ENCODE data around the gene KCNQ1. TPM values are rescaled to one million over a fixed set of nuclear protein-coding genes. Genes with fewer than 3 reads are reported as not detected.

The KCNQ1 gene
- total and polyA plus RNA-seq, 2 of the 13 experiments (the other 11 are each of a cell fraction or from before 2014, with no cell fraction given) = 0.02 to 0.08 TPM

- H3K4me2 ChIP-seq (ENCODE audit: low read depth, low read length) = peak overlapping the region; percentile 63
- ATAC-seq (peak; percentile 82), DNase-seq (ENCODE audit: low spot score) (peak; percentile 85), FAIRE-seq (peak; percentile 40)
- no peak overlapping the region for H3K9ac ChIP-seq (ENCODE audit: insufficient read depth, low read depth, low read length)
- ChIA-PET CTCF (ENCODE audit: low intra/inter-chr PET ratio, low total read pairs) (interaction anchor here (0.7 to 3.8 kb wide), 9 partner anchors 104 to 488 kb away, joined by 3 to 148 read pairs (median 3); partner anchors contain the start of gene CDKN1C), POLR2A (interaction anchor here (1.1 to 3.3 kb wide), 7 partner anchors 30 to 360 kb away, joined by 3 to 27 read pairs (median 6); partner anchors contain the start of gene KCNQ1OT1)
- no peaks in the 10 kb centered on the region for H3K36me3 ChIP-seq (replicated peaks in 1 of 2; ENCODE audit: control insufficient read depth in 1 of 2, insufficient read depth in 2 of 2, low read length in 2 of 2)
- H3K4me1 ChIP-seq (ENCODE audit: insufficient read depth, low read length) = peaks cover 28% of the 10 kb centered on the region
- no TSS peak for BruUV-seq (replicated peaks)
- no peaks in the 10 kb centered on the region for H4K20me1 ChIP-seq (ENCODE audit: insufficient read depth, low read length)
- intact Hi-C loops (cut with micrococcal nuclease; ENCODE audit: unreplicated experiment) = loop anchor here (1.0 to 10.0 kb wide), 4 partner anchors 119 to 397 kb away; no protein-coding TSS in a partner anchor
- no peaks in the 10 kb centered on the region for H3K9me3 ChIP-seq (ENCODE audit: low read length)
- in situ Hi-C loops (cut with HindIII; ENCODE audit: extremely low pct_ligation_motif_present, low pct_unique_long_range_greater_than_20kb) = loop anchor here (5.0 to 10.0 kb wide), 3 partner anchors 106 to 354 kb away; partner anchors contain the start of gene CDKN1C
- H3K4me3 ChIP-seq (replicated peaks in 1 of 3; ENCODE audit: insufficient read depth in 1 of 3, low read depth in 2 of 3, low read length in 3 of 3) = peak overlapping the region in 1 of 3 experiments; percentile 29; a peak in 1 of 6 replicates
- 28% methylated on average over 21 of the region's 43 CpGs for WGBS (ENCODE audit: low lambda C conversion rate)
- peaks cover 8 to 66% of the 10 kb centered on the region in 2 experiments; a peak in 4 of 5 replicates for H3K27me3 ChIP-seq (ENCODE audit: control insufficient read depth in 1 of 2, insufficient read depth in 2 of 2, low read length in 2 of 2)
- H3K79me2 ChIP-seq (ENCODE audit: insufficient read depth, low read length) = no peaks in the 10 kb centered on the region
- H3K27ac ChIP-seq (ENCODE audit: extremely low read length, insufficient read depth, low read length) = no peak overlapping the region
- no peak overlapping the region for H2AFZ ChIP-seq (ENCODE audit: low read length)
- peak; percentile 89 for TF ChIP-seq KDM3A (CRISPR knock-in tag; IDR thresholded peaks at IDR 0.05; ENCODE audit: low read depth)
- no peak for TF ChIP-seq ATF4 (CRISPR knock-in tag; IDR thresholded peaks at IDR 0.05)
- no peak for TF ChIP-seq ZBTB3 (CRISPR knock-in tag; IDR thresholded peaks at IDR 0.05; ENCODE audit: borderline replicate concordance, low read depth)
- no peak for TF ChIP-seq ZNF563 (CRISPR knock-in tag; IDR thresholded peaks at IDR 0.05)
- TF ChIP-seq PAXIP1 (CRISPR knock-in tag; conservative IDR thresholded peaks at IDR 0.05) = 0 out of 2 replicates have a peak, but pooled peaks have one; percentile 15
- TF ChIP-seq ZMYM3 (CRISPR knock-in tag; IDR thresholded peaks at IDR 0.05) = peak; percentile 16; the same call in 1 of the 2 replicates
- peak; percentile 70 for TF ChIP-seq ZNF687 (CRISPR knock-in tag; IDR thresholded peaks at IDR 0.05)
- peak; percentile 76 for TF ChIP-seq PATZ1 (CRISPR knock-in tag; IDR thresholded peaks at IDR 0.05)
- no peak for TF ChIP-seq NFYB (CRISPR knock-in tag; IDR thresholded peaks at IDR 0.05)
- no peak for TF ChIP-seq RNF2 (conservative IDR thresholded peaks at IDR 0.05; ENCODE audit: low read depth)
- peak; percentile 66 for TF ChIP-seq TEAD3 (CRISPR knock-in tag; optimal IDR thresholded peaks at IDR 0.05; ENCODE audit: borderline replicate concordance)
Observed at GRCh38 chr11:2532704-2533586, 88.1 kb downstream of the KCNQ1 start.

Measured in HepG2 (cell line).